ENCODE results near the gene GPR142.

GPR142 gene

GRCh38 chr17:74345433-74346241 lies 21.7 kb upstream of the GPR142 start:
- no peak for DNase-seq

DNA sequence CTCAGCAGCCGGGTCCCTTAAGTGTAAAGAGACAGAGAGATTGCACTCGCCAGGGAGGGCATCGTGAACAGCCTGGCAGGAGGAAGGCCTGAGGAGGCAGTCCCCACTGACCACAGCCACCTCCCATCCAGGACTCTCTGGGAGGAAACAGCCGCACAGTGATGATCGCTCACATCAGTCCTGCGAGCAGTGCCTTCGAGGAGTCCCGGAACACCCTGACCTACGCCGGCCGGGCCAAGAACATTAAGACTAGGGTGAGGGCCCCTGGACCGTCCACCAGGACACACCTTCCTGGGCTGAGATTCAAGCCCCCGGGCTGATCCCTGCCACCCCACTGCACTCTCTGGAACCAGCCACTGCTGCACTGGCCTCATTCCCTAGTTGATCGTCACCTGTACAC lies 19.7 kb upstream of the GPR142 start:
- DNase-seq, result no peak

GRCh38 chr17:74349120-74349519 lies 18.2 kb upstream of the GPR142 start:
- DNase-seq, result no peak

GRCh38 chr17:74350486-74350885 lies 16.8 kb upstream of the GPR142 start:
- no peak for DNase-seq

DNA sequence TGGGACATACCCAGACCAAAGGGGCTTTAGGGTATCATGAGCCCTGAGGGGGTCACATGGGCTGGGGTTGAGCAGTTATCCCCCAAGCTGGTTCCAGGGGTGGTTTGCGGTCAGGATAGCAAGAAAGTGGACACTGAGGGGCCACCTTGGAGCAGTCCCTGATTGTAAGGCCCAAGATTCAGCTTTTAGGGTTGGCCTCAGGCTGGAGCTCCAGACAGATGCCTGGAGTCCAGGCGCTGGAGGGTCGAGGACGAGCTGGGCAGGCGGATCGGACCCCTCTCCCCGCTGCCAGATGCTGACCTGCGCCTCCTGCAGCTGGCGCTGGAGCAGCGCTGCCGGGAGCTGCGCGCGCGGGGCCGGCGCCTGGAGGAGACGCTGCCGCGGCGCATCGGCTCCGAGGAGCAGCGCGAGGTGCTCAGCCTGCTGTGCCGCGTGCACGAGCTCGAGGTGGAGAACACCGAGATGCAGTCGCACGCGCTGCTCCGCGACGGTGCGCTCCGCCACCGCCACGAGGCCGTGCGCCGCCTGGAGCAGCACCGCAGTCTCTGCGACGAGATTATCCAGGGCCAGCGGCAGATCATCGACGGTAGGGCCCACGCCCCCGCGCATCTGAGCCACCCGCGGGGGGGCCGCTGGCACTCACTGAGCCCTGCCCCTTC lies 15.6 kb upstream of the GPR142 start:
- DNase-seq, result no peak

DNA sequence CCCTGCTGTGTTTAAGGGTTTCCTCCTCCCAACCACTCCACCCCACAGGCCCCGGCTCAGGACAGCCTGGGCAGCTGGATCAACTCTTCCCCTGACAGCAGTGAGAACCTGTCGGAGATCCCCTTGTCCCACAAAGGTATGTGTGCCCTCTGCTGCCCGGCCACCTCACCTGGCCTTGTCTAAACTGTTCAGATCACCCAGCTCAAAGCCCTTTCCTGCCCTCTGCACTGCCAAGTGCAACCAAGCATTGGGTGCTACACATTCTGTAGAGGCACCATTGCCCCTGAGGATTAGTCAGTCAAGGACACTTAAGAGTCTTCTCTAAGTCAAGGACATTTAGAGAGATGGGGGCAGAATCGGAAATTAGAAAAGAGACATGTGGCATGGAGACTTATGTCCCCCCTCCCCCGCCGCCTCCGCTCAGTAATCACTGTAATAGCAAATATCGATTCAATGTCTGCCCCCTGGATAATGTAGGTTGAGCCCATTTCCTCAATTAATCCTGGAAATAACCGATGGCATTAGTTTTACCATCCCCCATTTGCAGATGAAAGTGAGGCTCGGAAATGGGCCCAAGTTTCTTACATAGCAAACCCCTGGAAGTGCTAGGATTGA lies 13.8 kb upstream of the GPR142 start:
- no peak for DNase-seq

- DNase-seq, result peak; percentile 37
Measured at GRCh38 chr17:74354123-74354522, 13.2 kb upstream of the GPR142 start.

GRCh38 chr17:74354561-74354960 lies 12.7 kb upstream of the GPR142 start:
- DNase-seq, result no peak

DNA sequence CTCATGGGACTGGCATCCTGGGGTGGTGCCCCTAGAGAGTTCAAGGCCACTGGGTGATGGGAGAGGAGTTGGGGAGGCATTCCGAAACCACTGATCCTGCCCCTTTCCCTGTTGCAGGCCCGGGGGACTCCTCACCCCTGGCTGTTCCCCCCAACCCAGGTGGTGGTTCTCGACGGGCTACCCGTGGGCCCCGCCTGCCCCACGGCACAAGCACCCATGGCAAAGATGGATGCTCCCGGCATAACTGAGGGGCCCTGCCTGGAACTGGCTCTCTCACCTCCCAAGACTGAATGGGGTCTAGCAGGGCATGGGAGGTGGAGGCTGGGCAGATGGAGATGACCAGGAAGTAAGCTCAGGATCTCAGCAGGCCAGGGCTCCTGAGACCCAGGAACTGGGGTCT lies 12.2 kb upstream of the GPR142 start:
- no peak for DNase-seq

GRCh38 chr17:74356646-74357465 lies 10.4 kb upstream of the GPR142 start:
- DNase-seq, result no peak

GRCh38 chr17:74357466-74357809 lies 9.9 kb upstream of the GPR142 start:
- DNase-seq, result no peak

- DNase-seq, result no peak
Measured at GRCh38 chr17:74358697-74359096, 8.6 kb upstream of the GPR142 start.

DNA sequence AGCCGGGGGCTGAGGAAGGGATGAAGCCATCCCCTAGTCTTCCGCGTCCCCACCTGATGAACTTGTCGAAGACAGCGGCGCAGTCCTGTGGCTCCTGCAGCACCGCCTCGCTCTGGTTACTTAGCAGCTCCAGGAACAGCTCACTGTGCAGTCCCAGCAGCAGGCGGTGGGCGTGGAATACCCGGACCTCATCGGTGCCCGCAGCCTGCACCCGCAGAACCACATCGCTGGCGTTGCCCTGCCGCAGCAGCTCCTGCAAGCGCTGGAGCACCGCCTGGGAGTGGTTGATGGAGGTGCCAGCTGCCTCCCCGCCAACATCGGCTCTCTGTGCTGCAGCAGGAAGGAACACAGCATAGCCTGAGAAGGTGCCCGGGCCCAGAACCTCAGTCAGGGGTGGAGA lies 7.4 kb upstream of the GPR142 start:
- DNase-seq, result no peak

- no peak for DNase-seq
Measured at GRCh38 chr17:74360899-74361229, 6.4 kb upstream of the GPR142 start.

DNA sequence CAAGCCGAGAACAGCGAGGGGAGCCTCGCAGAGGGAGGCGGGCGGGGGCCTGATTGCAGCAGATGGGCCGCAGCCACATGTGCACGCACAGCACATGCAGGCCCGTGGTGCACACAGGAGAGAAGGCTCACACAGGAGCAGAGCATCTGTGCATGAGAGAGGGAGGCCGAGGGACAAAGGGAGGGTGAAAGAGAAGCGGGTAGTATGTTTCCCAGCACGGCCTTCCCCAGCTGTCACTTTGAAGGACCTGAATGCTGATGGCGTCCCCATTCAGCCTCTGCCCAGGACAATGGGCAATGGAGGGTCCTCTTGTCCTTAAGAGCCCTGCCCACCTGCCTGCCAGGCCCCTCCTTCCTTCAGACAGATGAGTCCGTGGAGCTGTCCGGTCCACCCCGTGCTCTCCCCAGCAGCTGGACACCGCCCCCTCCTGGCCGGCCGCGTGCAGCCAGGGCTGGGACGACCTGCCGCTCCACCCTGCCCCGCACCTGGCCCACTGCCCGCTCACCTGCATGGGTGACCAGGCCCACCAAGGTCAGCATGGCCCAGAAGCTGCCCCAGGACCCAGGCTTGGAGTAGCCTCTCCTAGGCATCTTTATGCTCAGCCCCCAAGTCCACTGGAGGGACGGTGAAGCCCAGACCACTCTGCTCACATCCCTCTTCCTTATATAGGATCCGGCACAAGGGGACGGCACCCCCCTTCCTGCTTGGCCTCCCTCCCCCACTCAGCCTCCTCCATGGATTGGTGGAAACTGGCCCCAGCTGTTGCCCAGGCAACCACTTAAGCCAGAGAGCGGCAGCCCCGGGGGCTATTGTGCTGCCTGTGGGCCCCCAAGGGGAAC lies 5.9 kb upstream of the GPR142 start, which contains the start of gene BTBD17:
TSS of gene BTBD17 (minus strand) at position 639 of the 839 bp plus-strand sequence. CDS start at position 590, 49 bp downstream.
- DNase-seq, result peak; percentile 10

DNA sequence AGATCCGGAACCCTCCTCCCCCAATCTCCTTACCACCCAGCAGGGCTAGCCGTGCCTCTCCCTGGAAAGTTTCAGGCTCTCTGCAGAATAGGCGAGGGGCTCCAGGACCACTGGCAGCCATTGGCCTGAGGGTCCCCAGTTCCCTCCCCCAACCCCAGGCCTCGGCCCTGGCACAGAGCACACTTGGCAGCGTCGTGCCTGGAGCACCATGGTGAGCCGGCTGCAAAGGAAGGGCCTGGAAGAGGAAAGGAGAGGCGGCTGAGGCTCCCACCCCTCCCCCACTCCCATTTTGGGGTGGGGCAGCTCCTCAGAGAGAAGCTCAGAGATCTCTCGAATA lies 5.3 kb upstream of the GPR142 start:
- DNase-seq, result no peak

DNA sequence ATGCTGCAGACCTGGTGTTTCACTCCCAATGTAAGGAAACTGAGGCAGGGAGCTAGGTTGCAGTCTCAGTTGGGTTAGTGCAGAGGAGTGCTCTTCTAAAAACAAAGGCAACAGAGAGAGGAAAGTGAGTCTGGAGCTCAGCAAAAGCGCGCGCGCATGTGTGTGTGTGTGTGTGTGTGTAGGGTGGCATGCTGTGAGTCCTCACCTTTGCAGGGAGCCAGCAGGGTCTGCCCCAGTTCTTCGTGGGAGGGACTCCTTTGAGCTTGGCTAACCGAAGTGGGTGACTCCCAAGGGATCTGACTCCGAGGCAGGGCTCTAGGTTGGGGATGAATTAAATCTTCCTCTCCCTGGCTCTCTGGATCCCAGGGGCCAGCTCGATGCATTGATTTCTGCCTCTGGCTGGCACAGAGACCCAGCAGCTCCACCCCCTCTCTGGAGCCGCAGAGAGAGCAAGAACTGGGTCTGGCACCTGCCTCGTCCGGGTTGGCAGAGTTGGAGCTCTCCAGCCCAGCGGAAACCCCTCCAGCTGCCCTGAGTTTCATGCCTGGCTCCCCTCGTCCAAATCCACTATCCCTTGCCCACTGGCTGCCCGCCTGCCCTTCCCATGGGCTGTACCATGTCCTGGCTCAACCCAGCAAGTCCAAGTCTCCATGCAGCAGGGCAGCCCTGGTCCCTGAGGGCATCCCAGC lies 4.4 kb upstream of the GPR142 start:
- DNase-seq, result no peak

DNA sequence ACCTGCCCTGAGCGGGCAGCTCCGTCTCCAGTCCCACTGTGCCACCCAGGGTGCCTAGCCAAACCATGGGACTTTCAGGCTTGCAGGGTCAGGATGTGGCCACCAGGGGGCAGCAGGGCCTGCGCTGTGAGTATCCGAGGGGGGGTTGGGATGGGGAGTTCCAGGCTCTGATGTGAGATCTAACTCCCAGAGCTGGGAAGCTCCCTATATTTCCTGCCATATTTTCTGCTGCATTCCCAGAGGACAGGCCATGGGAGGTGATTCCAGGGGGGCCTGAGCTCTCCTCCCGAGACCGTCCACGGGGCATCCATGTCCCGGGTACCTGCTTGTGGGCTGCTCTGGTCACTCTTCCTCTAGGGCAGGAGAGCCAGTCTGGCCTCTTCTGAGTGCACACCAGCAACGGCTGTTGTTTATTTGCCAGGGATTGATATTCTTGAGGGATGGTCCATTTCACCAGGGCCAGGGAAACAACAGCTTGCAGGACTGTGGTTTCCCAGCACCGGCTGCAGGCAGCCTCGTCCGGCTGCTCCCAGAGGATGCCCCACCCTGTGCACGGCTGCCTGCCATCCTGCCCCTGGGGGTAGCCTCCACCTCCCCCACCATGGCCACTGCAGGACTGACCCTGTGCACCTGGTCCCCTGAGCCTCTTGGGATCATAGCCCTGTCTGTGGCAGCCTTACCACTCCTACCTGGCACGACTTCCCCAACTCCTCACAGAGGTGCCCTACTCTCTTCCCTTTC lies 1.2 kb downstream of the GPR142 start:
- DNase-seq, result peak; percentile 64

GRCh38 chr17:74369221-74369620 lies 1.9 kb downstream of the GPR142 start:
- peak; percentile 52 for DNase-seq

DNA sequence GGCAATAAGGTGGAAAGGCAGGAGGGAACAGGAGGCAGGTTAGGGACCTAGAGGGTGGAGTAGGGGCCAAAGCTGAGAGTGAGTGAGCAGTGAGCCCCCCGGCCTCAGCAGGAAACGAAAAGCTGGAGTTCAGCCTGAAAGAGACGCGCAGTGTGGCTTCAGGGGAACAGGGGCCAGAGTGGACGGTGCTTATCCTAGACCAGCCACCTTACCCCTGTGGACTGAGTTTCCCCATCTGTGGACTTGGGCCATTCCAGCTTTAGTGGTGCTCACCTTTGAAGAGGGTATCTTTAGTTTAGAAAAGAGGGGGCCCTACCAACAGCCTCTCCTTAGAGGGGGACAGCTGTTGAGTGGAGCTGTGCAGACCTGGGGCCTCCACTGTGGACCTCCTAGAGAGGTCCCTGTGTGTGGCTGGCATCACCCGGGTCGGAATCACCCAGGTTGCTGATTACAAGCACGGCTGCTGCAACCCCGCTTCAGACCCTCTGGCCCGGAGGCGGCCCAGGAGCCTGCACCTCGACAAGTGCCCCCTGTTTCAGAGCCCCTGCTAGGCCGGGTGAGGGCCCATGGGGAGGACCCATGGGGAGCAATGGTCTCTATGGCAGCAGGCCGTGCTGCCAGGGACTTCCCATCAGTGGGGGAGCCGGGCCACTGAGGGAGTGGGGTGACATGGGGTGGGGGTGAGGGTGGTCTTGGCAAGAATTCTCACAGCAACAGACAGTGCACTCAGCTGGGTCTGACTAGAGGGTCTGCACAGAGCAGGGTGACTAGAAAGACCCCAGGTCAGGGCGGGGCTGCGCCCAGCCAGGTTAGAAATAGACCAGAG lies 2.6 kb downstream of the GPR142 start:
- DNase-seq, result no peak
